HG02884 (cell line): Measurements from ENCODE around the gene SFTPA1.
"Not testable (repeated sequence)": the region's sequence is repeated elsewhere in the genome, so short reads cannot be mapped to it uniquely, and the experiment has no call there.

ENCODE experiments used
- ATAC-seq: cut with Tn5 transposase; IDR thresholded peaks from one replicate; pipeline ENCODE4 v1.9.1; 2021; ENCODE audit warnings: mild to moderate bottlenecking, moderate library complexity; ENCODE audit not compliant: unreplicated experiment

Gene SFTPA1

DNA sequence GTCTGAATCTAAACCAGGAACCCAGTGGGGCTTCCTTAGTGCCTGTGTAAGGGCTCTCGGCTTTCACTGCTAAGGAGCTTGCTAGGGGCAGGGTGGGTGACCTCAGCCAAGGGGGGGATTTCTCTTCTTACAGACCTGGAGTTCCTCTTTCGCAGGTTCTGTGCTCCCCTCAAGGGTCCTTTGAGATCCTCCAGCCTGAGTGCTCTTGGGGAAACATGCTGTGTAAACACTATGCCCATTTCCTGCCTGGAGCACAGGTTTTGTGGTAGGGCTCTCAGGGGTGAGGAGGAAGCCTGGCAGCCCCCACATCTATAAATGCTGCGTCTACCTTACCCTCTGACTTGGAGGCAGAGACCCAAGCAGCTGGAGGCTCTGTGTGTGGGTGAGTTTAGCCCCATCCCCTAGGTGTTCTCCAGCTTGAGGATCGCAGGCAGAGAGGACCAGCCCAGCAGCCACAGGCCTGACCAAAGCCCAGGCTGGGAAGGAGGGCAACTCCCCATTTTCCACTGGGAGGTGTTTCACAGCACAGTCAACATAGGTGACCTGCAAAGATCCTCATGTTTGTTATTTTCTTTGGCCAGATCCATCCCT lies at the start of gene SFTPA1:
SFTPA1 (plus strand) TSS at position 339 of the 591 bp plus-strand sequence. CDS start 887 bp downstream, outside the sequence.
- no peak for ATAC-seq

DNA sequence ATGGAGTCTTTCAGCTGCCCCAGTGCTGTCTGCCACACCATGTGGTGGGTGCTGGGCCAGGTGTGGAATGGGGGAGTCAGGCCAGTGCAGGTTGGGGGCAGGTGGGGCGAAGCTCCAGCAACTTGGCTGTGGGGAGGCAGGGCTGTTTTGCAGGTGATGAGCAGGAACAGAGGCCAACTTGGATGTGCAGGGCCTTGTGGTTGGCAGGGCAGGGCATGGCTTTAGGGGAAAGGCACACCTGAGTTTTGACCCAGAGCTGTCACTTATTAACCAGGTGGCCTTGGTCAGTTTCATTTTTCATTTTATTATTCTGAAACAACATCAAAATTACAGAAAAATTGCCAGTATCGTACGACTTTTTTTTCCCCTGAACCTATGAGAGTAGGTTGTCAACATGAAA lies 49.5 kb upstream of the SFTPA1 start:
- no peak for ATAC-seq

DNA sequence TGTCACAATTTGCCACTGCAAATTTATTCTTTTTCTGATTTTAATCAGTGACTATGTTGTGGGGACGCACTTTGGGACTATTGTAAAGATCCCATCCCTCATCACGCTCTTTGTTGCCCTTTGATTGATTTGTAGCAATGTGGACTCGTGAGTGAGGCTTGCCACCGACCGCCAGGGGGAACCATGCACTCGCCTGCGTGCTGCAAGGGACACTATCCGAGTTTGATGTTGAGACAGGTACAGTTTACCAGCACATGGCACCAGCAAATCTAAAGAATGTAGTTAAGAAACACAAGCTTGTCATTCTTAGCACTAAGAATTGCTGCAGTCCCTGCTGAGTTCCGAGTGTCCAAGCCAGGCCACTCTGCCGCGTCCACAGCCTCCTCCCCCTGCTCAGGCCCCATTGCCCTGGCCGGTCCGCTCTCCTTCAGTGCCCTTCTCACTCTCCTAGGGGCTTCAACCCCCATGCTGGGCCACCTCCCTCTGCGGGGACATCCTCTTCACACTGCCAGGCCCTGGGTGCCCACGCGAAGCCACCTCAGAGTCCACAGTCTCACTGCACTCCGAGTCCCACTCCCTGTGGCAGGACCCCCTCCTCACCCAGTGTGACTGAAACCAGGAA lies 48.5 kb upstream of the SFTPA1 start:
- peak; percentile 89 for ATAC-seq

DNA sequence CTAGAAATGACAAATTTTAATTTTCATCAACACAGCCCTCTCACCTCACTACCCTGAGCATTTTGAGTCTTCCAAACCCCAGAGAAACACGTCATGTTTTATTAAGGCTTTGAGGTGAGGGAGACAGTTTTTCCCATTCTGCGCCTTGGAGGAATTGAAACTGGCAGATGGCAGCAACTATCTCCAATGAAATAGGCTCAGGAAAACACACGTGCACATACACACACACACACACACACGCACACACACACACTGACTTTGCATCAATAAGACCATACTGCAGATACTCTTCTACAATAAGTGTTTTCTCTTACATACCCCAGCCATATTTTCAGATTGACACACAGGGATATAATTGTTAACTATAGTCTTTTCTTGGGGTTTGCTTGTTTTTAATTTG lies 47.3 kb upstream of the SFTPA1 start:
- no peak for ATAC-seq

DNA sequence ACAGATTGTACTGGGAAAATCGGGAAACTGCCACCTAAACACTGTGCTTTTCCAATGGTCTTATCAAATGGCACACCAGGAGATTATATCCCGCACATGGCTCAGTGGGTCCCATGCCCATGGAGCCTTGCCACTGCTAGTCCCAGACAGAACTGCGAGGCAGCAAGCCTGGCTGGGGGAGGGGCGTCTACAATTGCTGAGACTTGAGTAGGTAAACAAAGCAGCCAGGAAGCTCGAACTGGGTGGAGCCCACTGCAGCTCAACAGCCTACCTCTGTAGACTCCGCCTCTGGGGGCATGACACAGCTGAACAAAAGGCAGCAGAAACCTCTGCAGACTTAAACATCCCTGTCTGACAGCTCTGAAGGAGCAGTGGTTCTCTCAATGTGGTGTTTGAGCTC lies 40.1 kb upstream of the SFTPA1 start:
- not testable (repeated sequence) for ATAC-seq

DNA sequence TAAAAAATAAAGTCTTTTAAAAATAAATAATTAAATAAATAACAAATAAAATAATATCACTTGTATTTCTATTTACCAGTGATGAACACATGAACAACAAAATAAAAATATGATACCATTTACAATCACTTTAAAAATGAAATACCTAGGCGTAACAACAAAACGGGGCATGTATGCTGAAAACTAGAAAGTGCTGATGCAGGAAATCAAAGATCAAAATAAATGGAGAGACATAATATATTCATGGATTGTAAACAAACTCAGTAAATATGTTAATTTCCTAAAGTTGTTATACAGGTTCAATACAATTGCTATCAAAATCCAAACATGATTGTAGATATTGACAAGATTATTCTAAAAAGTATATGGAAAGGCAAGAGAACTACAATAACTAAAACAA lies 31.4 kb upstream of the SFTPA1 start:
- no peak for ATAC-seq

DNA sequence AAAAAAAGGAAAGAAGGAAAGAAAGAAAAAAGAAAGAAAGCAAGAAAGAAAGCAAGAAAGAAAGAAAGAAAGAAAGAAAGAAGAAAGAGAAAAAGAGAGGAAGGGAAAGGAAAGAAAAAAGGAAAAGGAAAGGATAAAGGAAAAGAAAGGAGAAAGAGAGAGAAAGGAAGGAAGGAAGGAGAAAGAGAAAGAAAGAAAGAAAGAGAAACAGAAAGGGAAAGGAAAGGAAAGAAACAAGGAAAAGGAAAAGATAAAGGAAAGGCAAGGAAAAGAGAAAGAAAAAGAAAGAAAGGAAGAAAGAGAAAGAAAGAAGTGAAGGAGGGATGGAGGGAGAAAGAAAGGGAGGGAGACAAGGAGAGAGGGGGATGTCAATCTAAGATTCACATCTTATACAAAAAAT lies 29.7 kb upstream of the SFTPA1 start:
- ATAC-seq, result no peak

DNA sequence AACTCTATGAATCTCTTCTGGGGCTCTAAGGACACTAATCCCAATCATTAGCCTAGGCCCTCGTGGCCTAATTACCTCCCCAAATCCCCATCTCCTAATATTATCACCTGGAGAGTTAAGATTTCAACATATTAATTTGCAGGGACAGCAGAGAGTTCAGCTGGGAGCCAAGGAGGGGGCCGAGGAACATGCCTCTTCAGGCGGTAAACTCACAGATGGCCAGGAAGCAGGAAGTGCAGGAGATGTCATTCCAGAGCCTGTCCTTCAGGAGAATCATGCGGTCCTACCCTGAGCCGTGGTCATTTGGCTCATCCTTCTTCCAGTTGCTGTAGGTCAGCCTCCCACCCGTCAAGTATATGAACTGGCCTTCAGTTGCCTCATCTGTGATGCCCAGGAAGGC lies 28.6 kb upstream of the SFTPA1 start:
- no peak for ATAC-seq

DNA sequence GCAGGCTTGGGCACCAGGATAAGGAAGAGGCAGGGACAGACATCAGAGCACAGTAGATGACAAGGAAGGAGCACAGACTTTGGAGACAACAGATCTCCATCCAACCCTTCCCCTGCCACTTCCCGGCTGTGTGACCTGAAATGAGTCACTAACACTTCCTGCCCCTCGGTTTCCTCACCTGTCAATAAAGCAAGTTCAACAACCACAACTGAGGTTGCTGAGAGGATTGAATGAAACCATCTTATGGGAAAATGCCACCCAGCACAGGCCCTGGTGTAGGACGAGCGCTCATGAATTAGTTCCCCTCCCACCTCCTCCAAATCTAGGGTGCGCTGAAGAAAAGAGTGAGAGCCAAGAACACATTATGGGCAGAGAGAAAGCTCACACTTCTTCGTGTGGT lies 27.8 kb upstream of the SFTPA1 start:
- ATAC-seq, result not testable (repeated sequence)

DNA sequence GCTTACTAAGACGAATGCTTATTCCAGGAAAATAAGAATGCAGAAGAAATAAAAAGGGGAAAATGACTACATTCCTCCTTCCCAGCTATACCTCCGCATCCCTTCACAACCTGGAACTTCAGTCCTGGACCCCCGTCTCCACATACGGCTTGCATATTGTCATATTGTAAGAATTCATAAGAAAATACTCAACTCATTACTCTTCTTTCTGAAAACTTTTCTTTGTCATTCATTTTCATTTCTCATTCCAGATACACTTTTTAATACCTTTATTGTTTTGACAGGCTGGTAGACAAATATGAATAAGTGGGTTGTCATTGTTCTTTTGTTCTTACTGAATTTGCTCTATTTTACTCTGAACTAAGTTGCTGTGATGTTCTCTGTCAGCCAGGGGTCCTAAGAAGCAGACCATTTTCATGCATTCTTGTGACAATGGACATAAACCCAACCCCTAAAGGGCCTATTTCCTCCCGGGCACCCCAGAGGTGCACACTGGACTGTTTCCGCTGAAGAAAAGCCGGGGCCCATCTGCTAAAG lies 27.2 kb upstream of the SFTPA1 start:
- ATAC-seq, result no peak

DNA sequence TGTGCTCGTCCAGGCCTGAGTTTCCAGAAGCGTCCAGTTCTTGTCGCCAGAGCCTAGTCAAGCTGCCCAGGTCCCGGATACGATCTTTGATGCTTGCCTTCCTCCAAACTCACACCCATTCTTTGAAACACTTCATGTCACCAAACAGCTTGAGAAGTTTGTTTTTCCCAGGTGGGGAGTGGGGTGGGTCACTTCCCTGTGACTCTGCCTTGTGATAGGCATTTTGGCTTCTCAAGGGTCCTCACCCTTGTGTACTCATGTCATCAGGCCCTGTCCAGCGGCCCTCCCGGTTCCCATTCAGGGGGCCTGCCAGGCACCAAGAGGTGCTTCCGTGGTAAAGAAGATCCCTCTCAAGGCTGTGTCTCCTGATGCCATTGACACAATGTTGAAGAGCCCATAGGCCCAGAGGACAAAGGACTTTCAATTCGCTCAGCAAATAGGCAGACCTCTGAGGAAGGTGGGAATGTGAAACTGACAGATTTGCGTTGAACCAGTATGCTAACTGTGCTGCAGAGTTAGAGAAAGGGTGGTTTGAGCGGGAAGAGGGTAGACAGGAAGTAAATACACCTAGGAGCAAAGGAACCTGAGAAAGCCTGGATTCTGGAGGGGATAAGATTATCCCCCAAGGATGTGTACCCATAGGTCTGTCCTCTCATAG lies 24.7 kb upstream of the SFTPA1 start:
- ATAC-seq, result no peak

DNA sequence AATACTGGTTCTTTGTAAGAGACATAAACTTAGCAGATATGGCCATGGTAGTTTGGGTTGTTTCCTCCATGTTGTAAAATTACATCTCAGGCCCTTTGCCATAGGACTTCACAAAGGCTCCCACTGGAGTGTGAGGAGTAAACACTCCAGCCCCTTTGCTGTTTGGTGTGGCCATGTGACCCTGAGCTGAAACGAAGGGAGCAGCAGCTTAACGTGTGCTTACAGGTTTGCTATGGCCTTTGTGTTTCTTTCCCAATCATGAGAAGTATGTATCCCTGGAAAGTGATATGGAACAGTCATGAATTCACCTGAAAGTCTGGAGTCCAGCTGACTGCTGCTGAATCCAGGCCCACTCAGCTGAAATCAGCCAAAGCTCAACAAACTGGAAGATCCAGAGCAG lies 23.8 kb upstream of the SFTPA1 start:
- ATAC-seq, result no peak

DNA sequence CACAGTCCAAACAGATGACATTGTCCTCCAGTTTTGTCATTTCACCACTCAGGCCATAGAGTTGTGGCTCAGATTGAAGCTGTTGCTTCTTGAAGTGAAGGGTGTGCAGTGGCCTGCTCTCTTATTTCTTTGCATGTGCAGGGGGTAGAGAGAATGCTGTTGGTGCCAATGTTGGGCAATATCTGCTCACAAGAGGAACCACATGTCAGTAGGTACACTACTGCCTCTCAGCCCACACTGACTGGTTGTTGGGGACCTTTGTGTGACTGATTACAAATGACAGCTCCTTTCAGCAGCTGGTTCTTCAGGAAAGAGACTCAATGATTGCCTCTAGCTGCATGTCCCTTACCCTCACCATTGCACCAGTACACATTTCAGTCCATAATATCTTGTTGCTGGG lies 21.9 kb upstream of the SFTPA1 start:
- ATAC-seq, result no peak

DNA sequence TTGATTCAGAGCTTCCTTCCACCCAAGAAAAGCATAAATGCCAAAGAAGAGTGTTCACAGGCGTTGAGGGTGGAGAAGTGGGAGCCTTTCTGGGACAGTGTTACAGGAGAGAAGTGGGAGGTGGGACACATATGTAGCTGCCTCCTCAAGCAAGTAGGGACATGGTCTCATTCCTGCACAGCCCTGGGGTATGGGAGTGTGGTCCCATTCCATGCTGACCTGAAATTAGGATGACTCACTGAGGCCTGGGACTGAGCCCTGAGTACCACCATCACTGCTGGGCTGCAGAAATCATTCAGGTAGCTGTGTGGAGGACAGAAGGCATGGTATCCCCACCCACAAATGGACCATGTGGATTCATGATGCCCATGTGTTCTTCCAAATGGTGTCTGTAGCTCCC lies 17.4 kb upstream of the SFTPA1 start:
- ATAC-seq, result no peak

DNA sequence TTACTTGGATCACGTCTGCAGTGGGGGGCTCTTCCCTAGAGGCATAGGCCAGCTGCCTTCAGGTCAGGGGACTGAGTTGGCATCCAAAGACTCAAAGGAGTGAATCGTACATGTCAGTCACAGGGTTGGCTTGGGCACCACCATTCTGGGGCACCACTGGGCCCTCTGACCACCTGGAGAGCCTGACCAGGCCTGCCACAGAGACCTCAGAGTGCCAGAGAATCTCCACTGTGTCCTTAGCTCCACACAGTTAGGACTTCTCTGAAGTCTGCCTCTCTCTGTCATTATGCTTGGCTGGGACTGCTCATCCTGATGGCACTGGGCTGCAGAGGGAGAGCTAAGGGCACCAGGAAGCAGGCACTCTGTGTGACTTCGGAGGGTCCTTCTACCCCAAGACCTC lies 16.2 kb upstream of the SFTPA1 start:
- ATAC-seq, result not testable (repeated sequence)

DNA sequence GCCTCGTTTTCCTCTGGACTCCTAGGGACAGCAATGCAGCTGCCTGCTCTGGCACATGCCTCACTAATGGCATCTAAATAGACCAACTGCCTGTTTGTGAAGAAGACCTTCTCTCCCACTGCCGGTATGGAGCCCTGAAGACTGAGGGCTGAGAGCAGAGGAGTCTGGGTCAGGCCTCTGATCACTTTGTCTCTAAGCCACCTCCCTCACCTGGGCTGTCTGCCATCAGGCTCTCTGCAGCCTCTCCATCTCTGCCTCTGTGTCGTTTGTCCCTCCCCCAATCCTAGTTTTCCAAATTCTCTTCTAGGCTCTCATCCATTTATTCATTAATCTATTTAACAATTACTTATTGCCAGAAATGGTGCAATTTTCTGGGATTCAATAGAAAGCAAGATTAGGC lies 15.2 kb upstream of the SFTPA1 start:
- no peak for ATAC-seq

DNA sequence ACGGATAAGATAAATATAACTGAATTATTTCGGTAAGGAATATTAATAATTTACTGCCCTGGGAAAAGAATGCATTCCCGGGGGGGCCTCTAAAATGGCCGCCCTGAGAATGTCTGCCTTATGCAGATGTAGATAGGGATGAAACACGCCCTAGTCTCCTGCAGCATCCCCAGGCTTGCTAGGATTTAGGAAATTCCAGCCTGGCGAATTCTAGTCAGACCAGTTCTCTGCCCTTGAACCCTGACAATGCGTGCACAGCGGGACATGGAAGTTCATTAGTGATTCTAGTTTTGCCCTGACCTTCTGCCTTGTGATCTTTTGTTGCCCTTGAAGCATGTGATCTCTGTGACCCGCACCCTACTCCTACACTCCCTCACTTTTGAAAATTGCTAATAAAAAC lies 11.1 kb upstream of the SFTPA1 start:
- ATAC-seq, result not testable (repeated sequence)

DNA sequence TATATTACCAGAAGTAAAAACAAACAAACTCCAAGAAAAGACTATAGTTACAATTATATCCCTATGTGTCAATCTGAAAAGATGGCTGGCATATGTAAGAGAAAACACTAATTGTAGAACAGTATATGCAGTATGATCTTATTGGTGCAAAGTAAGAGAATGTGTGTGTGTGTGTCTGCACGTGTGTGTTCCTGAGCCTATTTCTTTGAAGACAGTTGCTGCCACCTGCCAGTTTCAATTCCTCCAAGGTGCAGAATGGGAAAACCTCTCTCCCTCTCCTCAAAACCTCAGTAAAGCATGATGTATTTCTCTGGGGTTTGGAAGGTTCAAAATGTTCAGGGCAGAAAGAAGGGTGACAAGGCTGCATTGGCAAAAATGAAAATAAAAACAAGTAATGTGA lies 8.8 kb upstream of the SFTPA1 start:
- ATAC-seq, result peak; percentile 55

DNA sequence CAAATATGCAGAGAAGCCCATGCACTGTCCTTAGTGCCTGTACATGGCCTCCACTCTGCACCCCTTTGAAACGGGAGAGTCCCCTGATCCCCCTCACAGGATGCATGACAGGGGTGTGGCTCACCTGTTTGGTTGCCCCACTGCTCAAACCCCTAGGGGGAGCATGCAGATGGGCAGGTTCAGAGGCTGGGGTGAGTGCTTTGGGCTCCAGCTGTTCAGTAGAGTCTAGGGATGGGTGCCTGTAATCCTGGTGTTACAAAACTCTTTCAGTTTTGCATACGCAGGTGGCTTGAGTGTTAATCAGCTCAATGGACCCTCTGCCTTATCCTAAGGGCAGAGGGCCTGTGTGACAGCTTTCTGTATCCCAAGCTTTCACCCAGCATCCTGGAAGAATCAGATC lies 7.8 kb upstream of the SFTPA1 start:
- ATAC-seq, result no peak

DNA sequence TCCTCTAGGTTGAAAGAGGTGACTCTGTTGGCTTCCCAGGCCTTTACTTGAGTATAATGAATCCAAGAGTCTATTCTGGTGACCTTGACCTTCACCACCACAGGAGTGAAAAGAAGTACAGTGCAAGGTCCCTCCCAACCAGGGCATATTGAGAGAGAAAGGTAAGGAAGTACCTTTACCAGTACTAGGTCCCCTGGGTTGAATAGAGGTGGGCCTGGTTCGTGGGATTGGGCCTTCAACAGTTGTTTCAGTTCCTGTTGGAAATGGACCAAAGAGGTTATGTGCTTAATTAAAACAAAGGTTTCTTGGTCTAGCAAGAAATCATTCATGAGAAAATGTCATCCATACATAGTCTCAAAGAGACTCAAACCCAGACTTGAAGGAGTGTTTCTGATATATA lies 6.4 kb upstream of the SFTPA1 start:
- no peak for ATAC-seq

DNA sequence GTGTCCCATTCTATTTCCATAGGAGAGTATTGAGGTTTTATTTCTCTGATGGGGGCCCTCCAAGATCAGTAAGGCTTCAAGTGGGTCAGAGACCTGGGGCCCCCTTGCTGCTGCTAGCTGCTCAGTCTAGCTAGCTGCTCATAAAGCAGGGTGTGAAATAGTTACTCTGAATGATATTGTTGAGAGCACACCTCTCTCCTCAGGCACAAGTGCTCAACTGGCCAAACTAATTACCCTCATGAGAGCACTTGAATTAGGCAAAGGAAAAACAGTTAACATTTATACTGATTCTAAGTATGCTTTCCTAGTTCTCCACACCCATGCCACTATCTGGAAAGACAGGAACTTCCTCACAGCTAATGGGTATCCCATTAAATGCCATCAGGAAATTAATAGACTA lies 5.4 kb upstream of the SFTPA1 start:
- no peak for ATAC-seq
